ENCODE data around the gene SLC28A1.

The SLC28A1 gene

DNA sequence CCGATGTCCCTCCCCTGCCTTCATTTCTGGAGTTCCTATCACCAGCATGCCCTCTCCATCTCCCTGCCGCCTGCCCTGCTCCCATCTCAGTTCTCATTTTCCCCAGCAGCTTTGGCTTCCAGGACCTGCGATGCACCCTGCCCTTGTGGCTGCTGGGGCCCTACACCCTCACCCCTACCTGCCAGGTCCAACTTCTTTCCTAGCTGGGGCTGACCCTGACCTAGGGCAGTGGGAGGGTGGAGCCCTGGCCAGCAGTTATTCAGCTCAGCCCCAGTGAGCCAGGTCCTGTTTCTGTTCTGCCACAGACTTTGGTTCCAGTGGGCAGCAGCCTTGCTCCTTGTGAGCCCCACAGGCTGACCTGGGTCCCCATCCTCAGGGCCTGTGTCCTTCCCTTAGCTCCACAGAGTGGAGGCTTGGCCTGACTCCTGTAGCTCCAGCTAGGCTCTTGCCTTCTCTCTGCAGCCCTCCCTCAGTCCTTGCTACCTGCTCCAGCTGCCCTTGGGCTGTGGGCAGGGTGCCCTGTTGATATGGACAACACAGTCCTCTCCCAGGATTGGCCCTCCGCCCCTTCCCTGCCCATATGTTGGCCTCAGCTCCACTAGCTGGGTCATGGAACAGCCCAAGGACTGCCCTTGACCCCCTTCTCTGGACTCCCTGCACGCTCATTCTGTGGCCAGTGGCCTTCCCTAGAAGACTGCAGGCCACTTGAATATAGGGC lies 62.5 kb downstream of the SLC28A1 start:
- no peak for DNase-seq

DNA sequence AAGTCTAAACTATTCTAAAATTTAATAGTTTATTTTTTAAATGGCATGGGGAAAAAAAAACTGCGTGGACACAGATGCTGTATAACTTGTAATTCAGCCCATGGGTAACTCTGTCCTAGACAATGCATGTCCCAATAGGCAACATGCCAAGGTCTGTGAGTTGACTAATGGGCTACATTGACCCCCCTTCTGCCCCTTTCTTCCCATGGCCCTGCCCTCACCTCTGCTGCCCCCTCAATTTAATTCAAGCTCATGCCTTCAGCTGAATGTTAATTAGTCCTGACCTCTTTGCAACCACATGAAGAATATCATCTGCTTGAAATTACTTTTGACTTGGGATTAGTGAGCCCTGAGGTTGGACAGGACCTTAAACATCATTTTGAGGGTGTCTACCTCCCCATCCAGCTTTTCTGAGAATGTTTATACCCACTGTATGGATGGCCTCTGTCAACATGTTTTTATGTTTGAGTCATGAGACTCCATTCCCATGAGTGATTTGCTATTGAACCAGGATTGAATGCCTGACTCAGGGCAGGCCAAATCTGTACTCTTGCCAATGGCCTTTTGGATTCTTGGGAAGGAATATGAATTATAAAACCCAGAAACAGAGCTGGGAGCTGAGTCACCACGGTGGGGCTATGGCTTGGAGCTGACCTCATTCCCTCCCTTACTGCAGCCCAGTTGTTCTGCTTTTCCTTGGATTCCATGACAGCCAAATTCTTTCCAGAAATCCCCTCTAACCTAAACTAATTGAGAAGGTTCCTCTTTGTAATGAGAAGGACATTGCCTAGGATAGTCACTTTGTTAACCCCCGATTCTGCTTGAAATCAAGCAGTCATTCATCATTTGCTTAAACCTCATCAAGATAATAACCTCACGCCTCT lies 63.7 kb downstream of the SLC28A1 start:
- DNase-seq, result peak; percentile 97

DNA sequence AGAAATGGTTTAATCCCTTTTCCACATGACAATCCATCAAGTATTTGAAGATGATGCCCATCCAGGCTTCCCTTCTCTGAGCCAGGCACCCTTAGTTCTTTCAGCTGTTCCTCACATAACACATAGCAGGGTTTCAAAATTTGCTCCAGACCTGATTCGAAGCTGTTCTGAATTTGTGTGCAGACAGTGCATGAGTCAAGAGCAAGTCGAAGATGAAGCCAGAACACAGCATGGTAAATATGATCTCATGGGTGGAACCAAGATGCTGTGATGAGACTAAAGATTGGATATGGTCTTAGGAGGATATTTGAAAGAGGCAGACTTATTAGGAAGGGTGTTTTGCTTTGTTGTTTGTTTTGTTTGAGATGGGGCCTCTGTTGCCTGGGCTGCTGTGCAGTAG lies 64.6 kb downstream of the SLC28A1 start:
- peak; percentile 24 for DNase-seq

DNA sequence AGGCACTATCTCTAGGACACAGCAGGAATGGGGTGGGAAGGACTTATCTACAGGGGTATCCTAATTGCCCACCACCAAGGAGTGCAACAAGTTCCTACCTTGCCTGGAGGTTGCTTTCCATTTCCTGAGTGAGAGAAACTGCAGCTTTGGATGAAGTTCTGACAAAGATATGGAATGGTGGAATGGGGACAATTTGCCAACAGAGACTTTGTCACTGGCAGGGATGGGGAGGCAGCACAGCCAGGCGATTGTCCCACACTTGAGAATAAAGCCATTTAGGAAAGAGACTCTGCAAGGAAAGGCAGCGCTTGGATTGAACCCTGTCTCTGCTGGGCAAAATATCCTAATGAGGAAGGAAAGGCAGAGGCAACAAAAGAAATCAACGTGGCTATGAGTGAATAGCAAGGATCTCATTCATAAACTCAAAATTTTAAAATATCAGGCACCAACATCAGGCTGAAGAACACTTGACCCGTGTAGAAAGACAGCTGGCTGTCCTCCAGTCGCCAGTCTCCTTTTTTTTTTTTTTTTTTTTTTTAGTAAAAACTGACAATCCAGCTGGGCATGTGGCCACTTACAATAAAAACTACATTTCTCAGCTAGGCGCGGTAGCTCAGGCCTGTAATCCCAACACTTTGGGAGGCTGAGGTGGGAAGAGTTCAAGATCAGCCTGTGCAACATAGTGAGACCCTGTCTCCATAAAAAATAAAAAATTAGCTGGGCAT lies 65.5 kb downstream of the SLC28A1 start:
- DNase-seq, result no peak

DNA sequence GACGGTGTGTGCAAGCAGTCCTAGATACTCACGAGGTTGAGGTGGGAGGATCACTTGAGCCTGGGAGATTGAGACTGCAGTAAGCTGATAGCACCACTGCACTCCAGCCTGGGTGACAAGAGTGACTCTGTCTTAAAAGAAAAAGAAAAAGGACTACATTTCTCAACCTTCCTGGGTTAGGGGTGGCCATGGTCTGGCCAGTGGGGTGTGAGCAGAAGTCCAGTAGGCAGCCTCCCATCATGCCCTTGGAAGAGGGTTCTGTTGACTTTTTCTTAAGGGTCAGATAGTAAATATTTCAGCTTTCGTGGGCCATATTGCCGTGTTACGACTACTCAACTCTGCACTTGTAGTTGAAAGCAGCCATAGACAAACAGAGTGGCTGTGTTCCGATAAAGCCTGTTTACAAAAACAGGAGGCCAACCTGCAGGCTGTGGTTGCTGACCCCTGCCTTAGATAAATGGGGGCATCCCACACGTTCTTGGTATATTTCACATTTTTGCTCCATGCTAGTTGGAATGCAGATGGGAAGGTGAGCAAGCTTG lies 66.2 kb downstream of the SLC28A1 start:
- no peak for DNase-seq

DNA sequence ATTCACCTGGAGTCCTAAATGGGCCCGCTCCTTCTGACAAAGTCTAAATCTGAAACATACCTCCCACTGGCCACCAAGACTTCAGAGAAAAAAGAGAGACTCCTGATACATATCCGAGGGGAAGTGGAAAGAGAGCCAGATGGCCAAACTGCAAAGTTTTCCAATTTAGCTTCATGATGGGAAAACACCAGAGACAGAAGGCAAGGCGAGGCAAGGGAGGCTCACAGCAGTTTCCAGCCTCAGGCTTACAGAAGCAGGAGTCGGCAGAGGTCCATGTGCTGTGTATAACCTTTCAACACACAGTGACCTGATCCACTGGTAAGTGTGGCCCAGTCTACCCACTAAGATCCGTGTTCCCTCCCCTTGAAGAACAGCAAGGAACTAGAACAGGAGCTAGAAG lies 67.3 kb downstream of the SLC28A1 start:
- no peak for DNase-seq

DNA sequence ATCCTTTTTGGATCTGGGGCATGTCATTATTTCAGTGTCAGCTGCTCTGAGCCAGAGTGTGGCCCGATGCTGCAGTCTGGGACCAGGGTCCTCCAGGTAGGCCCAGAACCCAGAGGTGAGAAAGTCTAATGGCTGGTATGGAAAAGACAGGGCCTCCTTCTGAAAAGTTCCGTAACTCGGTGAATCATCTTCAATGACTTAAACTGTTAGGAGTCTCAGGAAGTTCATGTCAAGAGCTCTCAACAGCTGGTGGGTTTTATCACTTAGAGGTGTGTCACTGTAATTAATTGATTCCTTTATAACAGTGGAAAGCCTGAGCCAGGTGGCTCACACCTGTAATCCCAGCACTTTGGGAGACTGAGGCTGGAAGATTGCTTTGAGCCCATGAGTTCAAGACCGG lies 68.7 kb downstream of the SLC28A1 start:
- peak; percentile 38 for DNase-seq

DNA sequence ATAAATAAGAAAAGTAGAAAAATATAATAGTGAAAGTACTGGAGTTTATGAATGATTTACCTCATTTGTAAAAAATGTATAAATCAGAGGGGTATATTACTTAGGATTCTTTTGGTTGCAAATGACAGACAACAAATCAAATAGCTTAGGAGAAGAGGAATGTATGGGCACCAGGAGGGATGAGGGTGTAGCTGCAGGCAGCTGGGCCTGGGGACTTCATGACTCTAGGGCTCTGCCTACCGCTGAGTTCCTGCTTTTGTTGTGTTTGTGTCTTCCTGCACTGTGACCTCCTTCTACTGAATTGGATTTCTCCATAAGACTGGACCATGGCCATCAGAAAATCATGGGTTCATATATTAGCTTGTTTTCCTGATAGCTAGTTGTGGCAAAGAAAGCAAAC lies 69.3 kb downstream of the SLC28A1 start:
- DNase-seq, result peak; percentile 19

DNA sequence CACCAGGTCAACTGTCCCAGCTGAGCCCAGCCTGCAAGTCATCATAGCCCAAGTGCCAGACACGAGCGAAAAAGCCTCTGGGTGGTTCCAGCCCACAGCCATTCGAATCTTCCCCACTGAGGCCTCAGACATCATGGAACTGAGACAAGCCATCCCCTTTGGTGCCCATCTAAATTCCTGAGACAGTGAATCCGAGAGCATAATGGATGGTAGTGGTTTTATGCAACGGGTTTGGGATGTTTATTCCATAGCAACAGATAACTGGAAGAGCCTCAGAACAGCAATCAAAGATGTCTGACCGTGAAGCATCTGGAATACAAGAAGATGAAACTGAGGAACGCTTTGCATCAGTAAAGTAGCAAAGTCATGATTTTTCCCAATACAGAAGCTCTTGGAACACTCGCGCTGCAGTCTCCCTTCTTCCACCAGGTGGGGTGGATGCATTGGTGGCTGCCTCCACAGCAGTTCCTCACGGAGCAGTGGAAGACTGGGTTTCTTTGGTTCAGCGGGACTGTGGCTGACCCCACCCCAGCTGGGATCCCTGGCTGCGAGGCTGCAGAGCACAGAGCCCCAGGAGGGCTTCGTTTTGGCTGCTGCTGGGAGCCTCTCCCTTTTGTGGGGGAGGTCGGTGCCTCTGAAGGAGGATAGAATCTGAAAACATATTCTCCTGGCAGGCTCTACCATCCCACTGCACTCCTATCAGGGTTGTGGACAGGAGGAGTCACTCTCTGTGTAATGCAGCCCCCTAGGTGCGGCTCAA lies 70.8 kb downstream of the SLC28A1 start:
- peak; percentile 71 for DNase-seq

DNA sequence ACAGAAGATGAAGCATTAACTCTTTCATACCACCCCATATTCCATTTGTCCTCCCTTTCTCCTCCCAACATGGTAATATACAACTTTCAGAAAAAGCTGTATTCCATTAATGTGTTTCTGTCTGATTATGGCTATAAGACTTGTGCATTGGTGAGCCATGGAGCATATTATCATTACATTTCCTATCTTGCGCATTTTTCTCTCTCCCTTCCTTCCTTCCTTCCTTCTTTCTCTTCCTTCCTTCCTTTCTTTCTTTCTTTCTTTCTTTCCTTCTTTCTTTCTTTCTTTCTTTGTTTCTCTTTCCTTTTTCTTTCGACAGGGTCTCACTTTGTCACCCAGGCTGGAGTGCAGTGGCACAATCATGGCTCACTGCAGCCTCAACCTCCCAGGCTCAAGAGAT lies 71.7 kb downstream of the SLC28A1 start:
- no peak for DNase-seq

DNA sequence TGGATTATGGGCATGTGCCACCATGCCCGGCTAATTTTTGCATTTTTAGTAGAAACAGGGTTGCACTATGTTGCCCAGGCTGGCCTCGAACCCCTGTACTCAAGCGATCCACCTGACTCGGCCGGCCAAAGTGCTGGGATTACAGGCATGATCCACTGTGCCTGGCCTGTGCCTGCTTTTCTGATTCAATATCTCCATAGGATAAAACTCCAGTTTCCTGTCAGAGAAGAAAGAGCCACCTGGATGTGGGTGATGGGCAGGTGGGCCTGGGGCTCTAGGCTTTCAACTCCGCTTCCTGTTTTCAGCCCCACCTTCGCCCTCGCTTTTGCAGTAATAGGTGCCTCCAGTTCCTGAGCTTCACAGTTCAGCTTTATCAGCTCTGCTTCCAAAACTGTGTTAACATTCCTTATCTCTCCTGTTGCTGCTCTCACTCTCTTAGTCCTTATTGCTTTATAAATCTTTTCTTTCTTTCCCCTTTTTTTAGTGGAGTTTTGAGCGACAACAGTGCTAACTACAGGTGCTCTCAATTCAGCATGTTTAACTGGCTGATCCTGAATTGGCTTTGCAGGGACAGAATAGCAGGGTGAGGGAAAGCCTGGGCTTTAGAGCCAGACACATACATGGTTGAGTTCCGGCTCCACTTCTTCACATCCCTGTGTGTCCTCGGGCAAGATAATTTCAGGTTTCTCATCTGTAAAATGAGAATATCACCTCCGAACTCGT lies 76.1 kb downstream of the SLC28A1 start:
- no peak for DNase-seq

DNA sequence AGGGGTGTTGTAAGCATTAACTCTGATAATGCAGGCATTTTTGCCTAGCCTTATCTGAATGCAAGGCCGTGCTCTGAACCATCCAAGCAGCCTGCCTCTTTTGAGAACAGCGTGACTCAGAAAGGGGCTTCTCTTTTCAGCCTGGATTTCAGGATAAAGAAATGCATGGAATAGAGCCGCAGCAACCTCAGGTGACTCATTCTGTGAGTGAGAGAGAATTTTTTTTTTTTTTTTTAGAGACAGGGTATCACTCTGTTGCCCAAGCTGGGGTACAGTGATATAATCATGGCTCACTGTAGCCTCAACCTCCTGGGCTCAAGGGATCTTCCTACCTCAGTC lies 76.6 kb downstream of the SLC28A1 start:
- DNase-seq, result peak; percentile 82

DNA sequence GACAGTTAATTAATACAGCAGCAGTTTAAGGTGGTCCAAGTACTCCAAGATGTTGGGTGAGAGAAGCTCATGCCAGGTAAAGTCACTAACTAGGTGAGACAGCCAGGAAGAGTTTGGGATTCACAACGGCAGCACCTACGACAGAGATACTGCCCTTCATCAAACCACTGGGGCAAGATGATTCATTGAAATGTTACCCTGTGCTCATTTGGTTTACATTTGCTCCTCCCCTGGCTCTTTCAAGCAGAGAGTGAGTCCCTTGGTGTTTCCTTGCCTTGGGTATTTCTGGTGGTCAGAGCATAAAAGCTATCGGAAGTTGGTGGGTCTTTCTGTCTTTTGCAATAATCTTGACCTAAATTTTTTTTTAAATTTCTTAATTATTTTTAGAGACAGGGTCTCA lies 77.2 kb downstream of the SLC28A1 start:
- peak; percentile 58 for DNase-seq

DNA sequence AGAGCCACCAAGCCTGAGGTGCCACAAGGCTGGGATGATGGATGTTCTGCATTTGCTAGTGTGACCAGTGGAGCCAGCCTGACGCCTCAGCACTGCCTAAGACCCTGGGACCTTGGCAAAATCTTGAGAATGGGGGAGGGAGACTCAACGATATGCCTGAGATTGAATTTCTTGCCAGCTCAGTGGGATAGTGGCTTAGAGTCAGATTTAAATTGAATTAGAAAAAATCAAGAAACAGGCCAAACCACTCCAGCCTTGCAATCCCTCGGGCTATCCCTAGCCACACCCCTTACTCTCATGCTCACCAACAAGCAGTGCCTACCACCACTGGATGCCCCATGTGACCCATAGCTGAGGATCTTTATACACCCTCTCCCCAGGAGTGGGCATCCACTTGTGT lies 78.5 kb downstream of the SLC28A1 start:
- DNase-seq, result no peak

DNA sequence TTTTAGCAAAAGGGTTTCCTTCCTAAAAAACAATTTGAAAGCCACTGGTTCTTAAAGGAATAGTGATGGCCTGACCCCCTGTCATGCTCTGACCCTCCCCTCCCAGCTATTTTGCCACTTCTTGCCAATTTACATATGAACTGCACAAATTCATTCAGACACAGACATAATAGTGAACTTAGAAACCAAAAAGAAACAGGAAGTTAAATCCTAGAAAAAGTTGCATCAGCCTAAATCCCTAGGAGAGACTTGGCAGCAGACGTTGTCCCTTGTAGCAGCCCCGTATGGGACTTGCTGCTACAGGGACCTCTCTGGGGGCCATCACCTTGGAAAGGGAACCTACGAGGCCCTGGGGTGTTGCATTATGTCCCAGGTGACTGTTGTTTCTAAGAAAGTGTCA lies 82.9 kb downstream of the SLC28A1 start:
- no peak for DNase-seq

DNA sequence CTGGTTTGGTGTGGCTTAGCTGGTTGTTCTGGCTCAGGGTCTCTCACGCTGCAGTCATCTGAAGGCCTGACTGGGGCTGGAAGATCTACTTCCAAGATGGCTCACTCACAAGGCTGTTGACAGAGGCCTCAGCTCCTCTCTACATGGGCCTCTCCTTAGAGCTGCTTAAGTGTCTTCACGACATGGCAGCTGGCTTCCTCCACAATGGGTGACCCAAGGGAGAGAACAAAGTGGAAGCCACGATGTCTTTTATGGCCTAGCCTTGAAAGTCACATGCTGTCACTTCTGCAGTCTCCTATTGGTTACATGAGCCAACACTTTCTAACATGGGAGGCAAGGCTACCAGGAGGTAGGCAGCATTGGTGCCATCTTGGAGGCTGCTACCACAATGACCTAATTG lies 83.8 kb downstream of the SLC28A1 start:
- DNase-seq, result no peak

DNA sequence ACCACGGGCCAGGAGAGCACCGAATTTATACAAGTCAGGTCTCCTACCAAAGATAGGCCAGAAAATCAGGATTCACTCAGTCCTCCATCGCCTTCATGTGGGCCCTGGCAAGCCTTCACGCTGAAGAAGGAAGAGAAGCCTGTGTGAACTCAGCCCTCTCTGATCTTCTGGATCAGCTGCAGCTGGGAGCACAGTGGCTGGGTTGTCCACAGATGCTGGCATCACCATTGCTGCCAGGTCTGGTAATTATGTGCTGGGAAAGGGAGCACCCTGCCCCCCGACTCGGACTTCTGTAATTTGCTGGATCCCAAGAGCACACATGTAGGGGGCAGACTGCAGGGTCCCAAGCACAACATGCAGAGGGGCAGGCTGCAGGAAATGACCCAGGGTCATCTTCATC lies 84.8 kb downstream of the SLC28A1 start:
- DNase-seq, result no peak

DNA sequence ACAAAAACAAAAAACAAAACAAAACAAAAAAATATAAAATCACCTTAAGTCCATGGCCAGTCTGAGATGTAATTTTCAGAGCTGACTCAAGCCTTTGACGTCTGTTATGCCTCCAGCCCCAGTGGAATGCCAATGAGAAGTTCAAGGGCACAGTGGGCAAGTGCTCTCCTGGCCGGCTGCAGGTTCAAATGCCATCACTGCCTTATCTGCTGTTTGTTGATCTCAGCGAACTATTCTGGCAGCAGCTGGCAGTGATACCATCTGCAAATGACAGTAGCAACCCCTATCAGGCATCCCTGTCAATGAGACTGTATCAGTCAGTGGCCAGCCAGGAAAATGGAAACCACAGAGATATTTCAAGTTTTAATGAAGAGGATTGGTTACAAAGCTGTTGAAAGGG lies 86.4 kb downstream of the SLC28A1 start:
- DNase-seq, result no peak

DNA sequence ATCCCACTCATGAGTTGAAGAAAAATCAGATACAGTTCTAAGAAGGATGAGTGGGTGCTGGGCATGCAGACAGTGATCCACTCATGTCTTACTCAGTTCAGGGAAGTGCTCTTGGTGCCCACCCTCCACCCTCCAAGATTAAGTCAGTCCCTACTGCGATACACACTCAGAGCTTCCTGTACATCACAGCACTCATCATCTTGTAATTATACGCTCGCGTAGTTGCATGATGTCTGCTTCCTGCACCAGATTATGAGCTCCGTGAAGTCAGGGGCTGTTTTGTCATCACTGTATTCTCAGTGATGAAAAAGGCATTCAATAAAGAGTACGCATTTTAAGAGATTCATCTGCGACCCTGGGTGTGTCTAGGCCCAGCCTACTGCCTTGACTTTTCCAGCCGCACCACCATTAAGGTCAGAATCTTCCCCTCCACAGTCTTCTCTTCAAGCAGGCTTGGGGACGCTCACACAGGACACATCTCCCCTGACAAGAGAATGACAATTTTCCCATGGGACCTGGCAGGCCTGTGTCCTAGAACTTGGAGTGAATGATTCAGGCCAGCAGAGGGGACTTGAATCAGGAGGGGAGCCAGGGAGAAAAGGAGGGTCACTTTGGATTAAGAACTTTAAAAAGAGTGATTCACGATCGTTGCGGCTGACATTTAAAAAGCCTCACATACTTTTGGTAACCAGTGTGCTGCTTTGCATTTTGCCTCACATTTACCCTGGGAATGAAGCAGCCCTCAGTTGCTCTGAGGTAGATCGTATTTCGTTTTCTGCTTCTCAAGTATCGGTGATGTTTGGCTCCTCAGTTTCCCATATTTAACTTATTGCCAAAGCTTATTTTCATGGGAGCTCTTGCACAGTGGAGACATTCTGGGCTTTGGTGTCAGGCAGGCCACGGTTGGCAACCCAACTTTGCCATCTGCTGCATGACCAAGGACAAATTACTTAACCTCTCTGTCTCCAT lies 89.3 kb downstream of the SLC28A1 start:
- DNase-seq, result no peak

DNA sequence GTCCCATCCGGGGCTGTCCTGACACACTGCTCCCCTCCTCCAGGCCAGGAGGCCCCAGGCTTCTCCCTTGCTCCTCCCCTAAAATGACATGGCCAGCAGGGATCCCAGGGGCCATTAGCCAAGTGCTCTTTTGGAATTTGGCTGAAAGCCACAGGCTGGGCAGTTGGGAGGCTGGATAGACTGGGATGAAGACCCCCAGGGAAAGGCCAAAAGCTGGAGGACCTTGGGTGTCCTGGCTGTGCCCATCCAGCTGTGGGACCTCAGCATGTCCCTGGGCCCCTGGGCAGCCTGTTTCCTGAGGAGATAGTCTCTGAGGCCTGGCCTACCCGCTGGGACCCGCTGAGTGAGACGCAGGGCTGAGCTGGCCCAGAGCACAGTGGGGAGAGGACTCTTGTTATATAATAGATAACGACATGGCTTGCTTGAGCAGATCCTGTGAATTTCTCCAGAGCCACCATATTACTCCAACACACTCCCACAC lies 91.4 kb downstream of the SLC28A1 start:
- no peak for DNase-seq
